Kidney (tissue), 14 donors: ENCODE results near the gene ITPR1. TPM values are rescaled to one million over a fixed set of nuclear protein-coding genes. Genes with fewer than 3 reads are reported as not detected.

ENCODE experiments used
- DNase-seq, 5 donors: peaks; one replicate each; pipeline ENCODE4 v3.0.0-alpha.2; 2013 to 2020
- FAIRE-seq: peaks from 2 replicates; lab custom pipeline; 2012; peaks lifted over from hg19 to GRCh38; lab: Jason Lieb, UNC
- H3K27ac ChIP-seq, 2 donors: one replicate each; pipeline ENCODE4 v1.7.0; 2013; ENCODE audit warnings: low read depth in 2 of 2, low read length in 2 of 2, inconsistent platforms in 1 of 2
- H3K27me3 ChIP-seq: one replicate; pipeline ENCODE4 v1.7.1; 2013; ENCODE audit warnings: low read length, inconsistent platforms; ENCODE audit not compliant: control insufficient read depth, insufficient read depth
- H3K36me3 ChIP-seq, 3 donors: one replicate each; pipeline versions ENCODE4 v1.7.0 to v1.7.1; 2013; ENCODE audit warnings: low read length in 3 of 3, control low read depth in 1 of 3, inconsistent platforms in 1 of 3; ENCODE audit not compliant: insufficient read depth in 3 of 3, control insufficient read depth in 2 of 3
- H3K4me1 ChIP-seq, 3 donors: one replicate each; pipeline versions ENCODE4 v1.7.0 to v1.7.1; 2013; ENCODE audit warnings: low read length in 3 of 3, inconsistent platforms in 1 of 3, low read depth in 1 of 3; ENCODE audit not compliant: control insufficient read depth in 2 of 3, insufficient read depth in 2 of 3
- H3K4me3 ChIP-seq, 3 donors: one replicate each; pipeline versions ENCODE4 v1.7.0 to v1.8.1; 2013; ENCODE audit warnings: low read length in 3 of 3, control low read depth in 1 of 3, inconsistent platforms in 1 of 3
- H3K9ac ChIP-seq, 3 donors: one replicate each; pipeline versions ENCODE4 v1.7.0 to v1.7.1; 2013; ENCODE audit warnings: low read length in 3 of 3, control low read depth in 1 of 3, inconsistent platforms in 1 of 3
- H3K9me3 ChIP-seq, 3 donors: one replicate each; pipeline versions ENCODE4 v1.7.0 to v1.7.1; 2013; ENCODE audit warnings: low read length in 3 of 3, control low read depth in 1 of 3, inconsistent platforms in 1 of 3; ENCODE audit not compliant: control insufficient read depth in 2 of 3, insufficient read depth in 1 of 3
- CTCF ChIP-seq: IDR thresholded peaks from 3 replicates; pipeline ENCODE4 v1.5.1; 2012; ENCODE audit warnings: mild to moderate bottlenecking, moderate library complexity, borderline replicate concordance; ENCODE audit not compliant: insufficient read depth; ENCODE audit errors: extremely low read depth
- intact Hi-C: fragments of 100-400 bp; cut with DNase I; formaldehyde crosslinking; loops from one replicate; pipeline ENCODE4 v1.11.1; 2022
- polyA plus RNA-seq: library from polyadenylated mRNA; stranded (reverse); fragments of 350-450 nt; fragmentation: Illumina TruSeq; extraction: RNeasy Lipid Tissue Mini Kit (QIAGEN cat#74804); gene quantifications from one replicate; pipeline ENCODE4 v1.2.3, GENCODE V29; 2014; ENCODE audit warnings: low read depth, low replicate concordance; ENCODE audit not compliant: insufficient read depth
- total RNA-seq: library from RNA; stranded (reverse); fragmentation: NEBNext Ultra II Directional; extraction: Animal tissue kit (Norgen Biotek cat#: 25700); gene quantifications from one replicate; pipeline ENCODE4 v1.2.1, GENCODE V29; 2021
- donor health status: control.
- donor health status: control.
- donor health status: control.
- donor health status: control.
- donor health status: control.
- donor health status: DM: yes; HTN: yes; CAD: no.
- donor health status: Normal renal cell carcinoma (clear cell type).

The ITPR1 gene
- total and polyA plus RNA-seq, 2 donors from 2014 or later = 30.2 to 81.2 TPM

DNA sequence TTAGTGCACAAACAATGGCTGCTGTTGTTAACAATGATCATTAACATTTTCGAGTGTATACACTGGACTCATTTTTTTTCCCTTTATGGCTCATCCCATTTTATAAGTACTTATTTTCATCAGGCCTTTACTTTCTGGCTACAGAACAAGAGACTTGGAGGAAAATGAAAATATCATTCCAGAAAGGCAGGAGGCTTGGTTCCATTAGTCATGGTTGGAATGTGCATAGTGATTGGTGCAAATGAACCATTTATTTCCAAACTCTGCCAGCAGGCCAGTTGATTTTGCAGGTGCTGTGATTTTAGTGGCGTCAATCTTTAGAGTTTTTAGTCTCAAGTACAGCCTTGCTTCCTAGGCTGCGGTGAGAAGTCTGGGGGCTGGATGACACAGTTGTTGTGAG lies 151.8 kb downstream of the ITPR1 start:
- Histone ChIP-seq H3K27ac (no peak overlapping the region), H3K9me3 (no peaks in the 10 kb centered on the region), H3K4me3 (no peak overlapping the region), H3K27me3 (no peaks in the 10 kb centered on the region), H3K9ac (no peak overlapping the region), H3K4me1 (no peaks in the 10 kb centered on the region), H3K36me3 (peaks cover 4 to 30% (median 15%) of the 10 kb centered on the region in 3 donors)
- TF ChIP-seq CTCF = no peak
- intact Hi-C loops = no loop called here
- FAIRE-seq (no peak), DNase-seq (no peak)

DNA sequence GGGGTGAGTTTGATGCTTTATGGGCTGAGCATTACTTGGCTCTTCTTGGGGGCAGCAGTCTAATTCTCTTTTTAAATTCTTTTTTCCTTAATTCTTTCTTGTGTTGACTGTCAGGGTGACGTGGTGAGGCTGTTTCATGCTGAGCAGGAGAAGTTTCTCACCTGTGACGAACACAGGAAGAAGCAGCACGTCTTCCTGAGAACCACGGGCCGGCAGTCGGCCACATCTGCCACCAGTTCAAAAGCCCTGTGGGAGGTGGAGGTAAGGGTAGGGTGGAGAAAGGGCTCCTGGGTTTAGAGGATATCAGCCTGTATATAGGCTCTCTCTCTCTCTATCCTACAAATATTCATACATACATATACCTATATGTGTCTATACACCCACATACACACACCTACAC lies 152.3 kb downstream of the ITPR1 start:
- no peak for FAIRE-seq

GRCh38 chr3:4647411-4647810 lies 154.3 kb downstream of the ITPR1 start:
- Histone ChIP-seq H3K27ac (no peak overlapping the region), H3K4me1 (no peaks in the 10 kb centered on the region), H3K27me3 (no peaks in the 10 kb centered on the region), H3K4me3 (no peak overlapping the region), H3K9me3 (no peaks in the 10 kb centered on the region), H3K36me3 (peaks cover 6 to 26% (median 15%) of the 10 kb centered on the region in 3 donors), H3K9ac (no peak overlapping the region)
- no peak for TF ChIP-seq CTCF
- intact Hi-C loops = no loop called here
- DNase-seq (no peak), FAIRE-seq (no peak)

More for the DNA sequence above, 152.3 kb downstream of the ITPR1 start:
- Histone ChIP-seq H3K36me3 (peaks cover 4 to 29% (median 15%) of the 10 kb centered on the region in 3 donors), H3K4me1 (no peaks in the 10 kb centered on the region), H3K27me3 (no peaks in the 10 kb centered on the region), H3K27ac (no peak overlapping the region), H3K4me3 (no peak overlapping the region), H3K9me3 (no peaks in the 10 kb centered on the region), H3K9ac (no peak overlapping the region)
- no peak for DNase-seq
- no peak for TF ChIP-seq CTCF
- intact Hi-C loops = no loop called here
